Measurements from ENCODE around the gene MFGE8. TPM values are rescaled to one million over a fixed set of nuclear protein-coding genes. Genes with fewer than 3 reads are reported as not detected.

The MFGE8 gene
- total and polyA plus RNA-seq, 9 of the 15 experiments (the other 6 are each of a cell fraction or from before 2014, with no cell fraction given): 2.3 to 142 (median 62.3) TPM

- TF ChIP-seq, protein P1, sequence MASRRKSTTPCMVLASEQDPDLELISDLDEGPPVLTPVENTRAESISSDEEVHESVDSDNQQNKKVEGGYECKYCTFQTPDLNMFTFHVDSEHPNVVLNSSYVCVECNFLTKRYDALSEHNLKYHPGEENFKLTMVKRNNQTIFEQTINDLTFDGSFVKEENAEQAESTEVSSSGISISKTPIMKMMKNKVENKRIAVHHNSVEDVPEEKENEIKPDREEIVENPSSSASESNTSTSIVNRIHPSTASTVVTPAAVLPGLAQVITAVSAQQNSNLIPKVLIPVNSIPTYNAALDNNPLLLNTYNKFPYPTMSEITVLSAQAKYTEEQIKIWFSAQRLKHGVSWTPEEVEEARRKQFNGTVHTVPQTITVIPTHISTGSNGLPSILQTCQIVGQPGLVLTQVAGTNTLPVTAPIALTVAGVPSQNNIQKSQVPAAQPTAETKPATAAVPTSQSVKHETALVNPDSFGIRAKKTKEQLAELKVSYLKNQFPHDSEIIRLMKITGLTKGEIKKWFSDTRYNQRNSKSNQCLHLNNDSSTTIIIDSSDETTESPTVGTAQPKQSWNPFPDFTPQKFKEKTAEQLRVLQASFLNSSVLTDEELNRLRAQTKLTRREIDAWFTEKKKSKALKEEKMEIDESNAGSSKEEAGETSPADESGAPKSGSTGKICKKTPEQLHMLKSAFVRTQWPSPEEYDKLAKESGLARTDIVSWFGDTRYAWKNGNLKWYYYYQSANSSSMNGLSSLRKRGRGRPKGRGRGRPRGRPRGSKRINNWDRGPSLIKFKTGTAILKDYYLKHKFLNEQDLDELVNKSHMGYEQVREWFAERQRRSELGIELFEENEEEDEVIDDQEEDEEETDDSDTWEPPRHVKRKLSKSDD (conservative IDR thresholded peaks at IDR 0.05; ENCODE audit: low read length): no peak
Measured at GRCh38 chr15:88949734-88950400, 36.7 kb upstream of the MFGE8 start (continued).

DNA sequence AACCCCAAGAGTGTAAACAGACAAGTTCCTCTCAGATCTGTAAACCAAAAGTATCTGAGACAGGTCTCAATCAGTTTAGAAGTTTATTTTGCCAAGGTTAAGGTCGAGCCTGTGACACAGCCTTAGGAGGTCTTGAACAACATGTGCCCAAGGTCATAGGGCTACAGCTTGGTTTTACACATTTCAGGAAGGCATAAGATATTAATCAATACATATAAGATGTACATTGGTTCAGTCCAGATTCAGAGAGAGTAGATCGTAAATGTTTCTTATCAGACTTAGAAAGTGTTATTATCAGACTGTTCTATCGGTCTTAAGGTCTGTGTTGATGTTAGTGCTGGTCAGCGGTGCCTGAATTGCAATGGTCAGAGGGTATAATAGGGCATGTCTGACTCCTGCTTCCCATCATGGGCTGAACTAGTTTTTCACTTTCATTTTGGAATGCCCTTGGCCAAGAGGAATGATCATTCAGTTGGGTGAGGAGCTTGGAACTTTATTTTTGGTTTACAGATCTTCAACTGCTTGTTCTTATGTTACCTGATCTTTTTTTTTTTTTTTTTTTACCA lies 27.0 kb upstream of the MFGE8 start:
- DNase-seq (ENCODE audit: extremely low read depth in 1 of 4, low spot score in 3 of 4): peak in 1 of 4 experiments; percentile 23
- no peaks in the 10 kb centered on the region for H3K9me3 ChIP-seq (replicated peaks; ENCODE audit: control insufficient read depth, insufficient read depth, low read depth, low read length)
- ChIA-PET CTCF (ENCODE audit: low intra/inter-chr PET ratio) (no interaction called here), POLR2A (interaction anchor here (0.6 kb wide), 1 partner anchor 12 kb away, joined by 3 read pairs; no protein-coding TSS in a partner anchor)
- H3K36me3 ChIP-seq (ENCODE audit: control insufficient read depth, insufficient read depth, low read length): no peaks in the 10 kb centered on the region
- peak; percentile 43 for ATAC-seq
- peak; percentile 61 for FAIRE-seq
- no peak overlapping the region for H3K4me3 ChIP-seq
- H3K27me3 ChIP-seq (ENCODE audit: control insufficient read depth in 2 of 2, insufficient read depth in 2 of 2, low read length in 2 of 2): no peaks in the 10 kb centered on the region
- in situ Hi-C loops (cut with MboI) (no loop called here), intact Hi-C loops (cut with micrococcal nuclease) (no loop called here)
- peaks cover 6 to 20% of the 10 kb centered on the region in 2 experiments; a peak in 4 of 5 replicates for H3K4me1 ChIP-seq (replicated peaks in 1 of 2; ENCODE audit: control insufficient read depth in 2 of 2, insufficient read depth in 2 of 2, low read length in 2 of 2)
- no TSS peak for BruUV-seq (replicated peaks)
- WGBS (ENCODE audit: insufficient coverage, low coverage, missing lambda C conversion rate): 13% methylated on average over 4 of the region's 4 CpGs
- peak overlapping the region; percentile 71 for H3K27ac ChIP-seq (ENCODE audit: extremely low read depth, low read depth, low read length)
- no peaks in the 10 kb centered on the region for H4K20me1 ChIP-seq (replicated peaks; ENCODE audit: control insufficient read depth, insufficient read depth, low read length)
- peak overlapping the region; percentile 91 for H2AFZ ChIP-seq (ENCODE audit: low read depth, low read length)
- peak overlapping the region in 1 of 2 experiments; percentile 23; a peak in 2 of 4 replicates for H3K9ac ChIP-seq (ENCODE audit: insufficient read depth in 1 of 2, low read depth in 2 of 2, low read length in 2 of 2)
- peak overlapping the region; percentile 40 for H3K4me2 ChIP-seq (ENCODE audit: insufficient read depth, low read length)
- H3K79me2 ChIP-seq (ENCODE audit: control insufficient read depth, insufficient read depth, low read length): no peaks in the 10 kb centered on the region
- H3K9me1 ChIP-seq (ENCODE audit: control insufficient read depth, insufficient read depth, low read length): no peaks in the 10 kb centered on the region
- TF ChIP-seq HNRNPUL1 (IDR thresholded peaks at IDR 0.05; ENCODE audit: low read length) (no peak), ZNF3 (CRISPR knock-in tag; IDR thresholded peaks at IDR 0.05) (no peak), ZC3H4 (CRISPR knock-in tag; IDR thresholded peaks at IDR 0.05; ENCODE audit: borderline replicate concordance) (no peak), TEAD4 (IDR thresholded peaks at IDR 0.05; ENCODE audit: low read length) (no peak), TEAD4 (CRISPR knock-in tag; IDR thresholded peaks at IDR 0.05; ENCODE audit: borderline replicate concordance) (no peak)
- TF ChIP-seq, protein P2, sequence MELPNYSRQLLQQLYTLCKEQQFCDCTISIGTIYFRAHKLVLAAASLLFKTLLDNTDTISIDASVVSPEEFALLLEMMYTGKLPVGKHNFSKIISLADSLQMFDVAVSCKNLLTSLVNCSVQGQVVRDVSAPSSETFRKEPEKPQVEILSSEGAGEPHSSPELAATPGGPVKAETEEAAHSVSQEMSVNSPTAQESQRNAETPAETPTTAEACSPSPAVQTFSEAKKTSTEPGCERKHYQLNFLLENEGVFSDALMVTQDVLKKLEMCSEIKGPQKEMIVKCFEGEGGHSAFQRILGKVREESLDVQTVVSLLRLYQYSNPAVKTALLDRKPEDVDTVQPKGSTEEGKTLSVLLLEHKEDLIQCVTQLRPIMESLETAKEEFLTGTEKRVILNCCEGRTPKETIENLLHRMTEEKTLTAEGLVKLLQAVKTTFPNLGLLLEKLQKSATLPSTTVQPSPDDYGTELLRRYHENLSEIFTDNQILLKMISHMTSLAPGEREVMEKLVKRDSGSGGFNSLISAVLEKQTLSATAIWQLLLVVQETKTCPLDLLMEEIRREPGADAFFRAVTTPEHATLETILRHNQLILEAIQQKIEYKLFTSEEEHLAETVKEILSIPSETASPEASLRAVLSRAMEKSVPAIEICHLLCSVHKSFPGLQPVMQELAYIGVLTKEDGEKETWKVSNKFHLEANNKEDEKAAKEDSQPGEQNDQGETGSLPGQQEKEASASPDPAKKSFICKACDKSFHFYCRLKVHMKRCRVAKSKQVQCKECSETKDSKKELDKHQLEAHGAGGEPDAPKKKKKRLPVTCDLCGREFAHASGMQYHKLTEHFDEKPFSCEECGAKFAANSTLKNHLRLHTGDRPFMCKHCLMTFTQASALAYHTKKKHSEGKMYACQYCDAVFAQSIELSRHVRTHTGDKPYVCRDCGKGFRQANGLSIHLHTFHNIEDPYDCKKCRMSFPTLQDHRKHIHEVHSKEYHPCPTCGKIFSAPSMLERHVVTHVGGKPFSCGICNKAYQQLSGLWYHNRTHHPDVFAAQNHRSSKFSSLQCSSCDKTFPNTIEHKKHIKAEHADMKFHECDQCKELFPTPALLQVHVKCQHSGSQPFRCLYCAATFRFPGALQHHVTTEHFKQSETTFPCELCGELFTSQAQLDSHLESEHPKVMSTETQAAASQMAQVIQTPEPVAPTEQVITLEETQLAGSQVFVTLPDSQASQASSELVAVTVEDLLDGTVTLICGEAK (IDR thresholded peaks at IDR 0.05): 0 out of 2 replicates have a peak, but pooled peaks have one; percentile 37
- TF ChIP-seq, protein P2 (CRISPR knock-in tag; IDR thresholded peaks at IDR 0.05): no peak

All from K562 (cell line).